ENCODE data around the gene CRIM1.

GRCh38 chr2:36381993-36382392, 26.4 kb downstream of the CRIM1 start:
- TF ChIP-seq CTCF (conservative IDR thresholded peaks at IDR 0.05; ENCODE audit: low read depth in 2 of 2) (no peak), REST (IDR thresholded peaks at IDR 0.05; ENCODE audit: unreplicated experiment) (no peak), EZH2phosphoT487 (IDR thresholded peaks at IDR 0.05; ENCODE audit: unreplicated experiment) (no peak), POLR2AphosphoS5 (IDR thresholded peaks at IDR 0.05; ENCODE audit: low read depth) (no peak), EZH2 (IDR thresholded peaks at IDR 0.05; ENCODE audit: low read depth, unreplicated experiment) (no peak), CREB1 (CRISPR knock-in tag; IDR thresholded peaks at IDR 0.05; ENCODE audit: low read depth) (no peak), ETS1 (IDR thresholded peaks at IDR 0.05) (no peak), ZNF331 (CRISPR knock-in tag; IDR thresholded peaks at IDR 0.05; ENCODE audit: low read depth) (no peak), JUNB (IDR thresholded peaks at IDR 0.05; ENCODE audit: unreplicated experiment) (no peak), ZNF462 (CRISPR knock-in tag; IDR thresholded peaks at IDR 0.05) (no peak)
